ENCODE measurements around the gene LTBP3.

DNA sequence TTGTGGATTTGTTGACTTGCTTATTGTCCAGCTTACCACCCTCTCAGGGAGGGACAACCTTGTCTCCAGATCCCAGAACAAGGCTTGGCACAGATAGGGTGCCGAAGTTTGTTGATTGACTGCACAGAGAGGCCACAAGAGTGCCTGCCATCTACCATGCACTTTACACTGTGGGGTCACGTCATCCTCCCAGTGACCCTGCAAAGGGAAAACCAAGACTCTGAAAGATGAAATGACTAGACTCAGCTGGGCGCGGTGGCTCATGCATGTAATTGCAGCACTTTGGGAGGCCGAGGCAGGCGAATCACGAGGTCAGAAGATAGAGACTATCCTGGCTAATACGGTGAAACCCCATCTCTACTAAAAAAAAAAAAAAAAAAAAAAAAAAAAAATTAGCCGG is 4.6 kb upstream of the LTBP3 start:
- TF ChIP-seq, protein P1, sequence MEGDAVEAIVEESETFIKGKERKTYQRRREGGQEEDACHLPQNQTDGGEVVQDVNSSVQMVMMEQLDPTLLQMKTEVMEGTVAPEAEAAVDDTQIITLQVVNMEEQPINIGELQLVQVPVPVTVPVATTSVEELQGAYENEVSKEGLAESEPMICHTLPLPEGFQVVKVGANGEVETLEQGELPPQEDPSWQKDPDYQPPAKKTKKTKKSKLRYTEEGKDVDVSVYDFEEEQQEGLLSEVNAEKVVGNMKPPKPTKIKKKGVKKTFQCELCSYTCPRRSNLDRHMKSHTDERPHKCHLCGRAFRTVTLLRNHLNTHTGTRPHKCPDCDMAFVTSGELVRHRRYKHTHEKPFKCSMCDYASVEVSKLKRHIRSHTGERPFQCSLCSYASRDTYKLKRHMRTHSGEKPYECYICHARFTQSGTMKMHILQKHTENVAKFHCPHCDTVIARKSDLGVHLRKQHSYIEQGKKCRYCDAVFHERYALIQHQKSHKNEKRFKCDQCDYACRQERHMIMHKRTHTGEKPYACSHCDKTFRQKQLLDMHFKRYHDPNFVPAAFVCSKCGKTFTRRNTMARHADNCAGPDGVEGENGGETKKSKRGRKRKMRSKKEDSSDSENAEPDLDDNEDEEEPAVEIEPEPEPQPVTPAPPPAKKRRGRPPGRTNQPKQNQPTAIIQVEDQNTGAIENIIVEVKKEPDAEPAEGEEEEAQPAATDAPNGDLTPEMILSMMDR (IDR thresholded peaks at IDR 0.05), result no peak
- TF ChIP-seq EP300 (IDR thresholded peaks at IDR 0.05) (no peak), POLR2A (IDR thresholded peaks at IDR 0.05) (no peak)
